GM12878 (cell line): ENCODE results near the gene NPM1. TPM values are rescaled to one million over a fixed set of nuclear protein-coding genes. Genes with fewer than 3 reads are reported as not detected.

Experiments used
- ATAC-seq: fragments of 200-7000 bp; cut with Tn5 transposase; 3 replicates; pipeline ENCODE4 v1.9.1; 2020; ENCODE audit warnings: mild to moderate bottlenecking, moderate library complexity
- BruUV-seq: library from RNA; stranded (reverse); fragments of 400-500 nt; replicated peaks from 2 replicates; lab custom pipeline; 2021; lab: Mats Ljungman, UMichigan
- CTCF ChIA-PET: fragments of 300-600 bp; sonication (Branson Sonifier 250); formaldehyde crosslinking; extraction: SDS; loops from one replicate; lab custom pipeline; 2021; ENCODE audit warnings: inconsistent platforms; lab: Yijun Ruan, JAX
- POLR2A ChIA-PET: fragments of 350-600 bp; formaldehyde crosslinking; extraction: SDS; loops from one replicate; lab custom pipeline; 2021; ENCODE audit warnings: inconsistent platforms; lab: Charles Lee
- RAD21 ChIA-PET: fragments of 300-600 bp; sonication (Branson Sonifier 250); formaldehyde crosslinking; loops from one replicate; lab custom pipeline; 2023; ENCODE audit warnings: antibody characterized with exemption; ENCODE audit not compliant: unreplicated experiment; lab: Charles Lee
- SMC1A ChIA-PET: fragments of 300-600 bp; sonication (Branson Sonifier 250); formaldehyde crosslinking; loops from one replicate; lab custom pipeline; 2023; ENCODE audit not compliant: unreplicated experiment, uncharacterized antibody; lab: Charles Lee
- DNase-seq: peaks from one replicate; pipeline ENCODE4 v3.0.0-alpha.2; 2011; ENCODE audit warnings: low read depth, low spot score
- FAIRE-seq: peaks from 3 replicates; lab custom pipeline; 2011; peaks lifted over from hg19 to GRCh38; lab: Jason Lieb, UNC
- H2AFZ ChIP-seq: 2 replicates; pipeline ENCODE4 v1.6.0; 2011; ENCODE audit warnings: low read depth, low read length, control low read depth; ENCODE audit not compliant: control insufficient read depth
- H3K27ac ChIP-seq: 2 replicates; pipeline ENCODE4 v1.5.1; 2011; ENCODE audit warnings: control low read depth; ENCODE audit not compliant: control insufficient read depth, insufficient read depth
- H3K27me3 ChIP-seq, 2 experiments: replicated peaks in 1 of 2; 2 replicates each; pipeline versions ENCODE4 v1.6.0 to v1.6.1; 2011; ENCODE audit warnings: low read length in 1 of 2; ENCODE audit not compliant: control insufficient read depth in 2 of 2, insufficient read depth in 2 of 2
- H3K36me3 ChIP-seq, 2 experiments: 2 replicates each; pipeline ENCODE4 v1.5.1; 2011; ENCODE audit warnings: low read length in 1 of 2; ENCODE audit not compliant: control insufficient read depth in 2 of 2, insufficient read depth in 2 of 2
- H3K4me1 ChIP-seq: 2 replicates; pipeline ENCODE4 v1.6.1; 2011; ENCODE audit warnings: mild to moderate bottlenecking, low read length, moderate library complexity, mixed read lengths; ENCODE audit not compliant: control insufficient read depth, insufficient read depth
- H3K4me2 ChIP-seq: 2 replicates; pipeline ENCODE4 v1.6.0; 2011; ENCODE audit warnings: control low read depth; ENCODE audit not compliant: control insufficient read depth, insufficient read depth
- H3K4me3 ChIP-seq: fragments of 200-600 bp; sonication (generic); 2 replicates; pipeline ENCODE4 v1.5.1; 2016
- H3K79me2 ChIP-seq: 2 replicates; pipeline ENCODE4 v1.6.0; 2011; ENCODE audit warnings: low read length; ENCODE audit not compliant: control insufficient read depth, insufficient read depth
- H3K9ac ChIP-seq: 2 replicates; pipeline ENCODE4 v1.8.0; 2011; ENCODE audit warnings: low read length, control low read depth, mixed read lengths; ENCODE audit not compliant: control insufficient read depth, insufficient read depth
- H3K9me3 ChIP-seq: replicated peaks from 3 replicates; pipeline ENCODE4 v1.5.1; 2011; ENCODE audit warnings: mild to moderate bottlenecking, low read length; ENCODE audit not compliant: control insufficient read depth, insufficient read depth
- H4K20me1 ChIP-seq: 2 replicates; pipeline ENCODE4 v1.6.0; 2011; ENCODE audit not compliant: control insufficient read depth, insufficient read depth
- BCLAF1 ChIP-seq: fragments of 450-650 bp; IDR thresholded peaks from 2 replicates; pipeline ENCODE4 v1.6.1; 2017; ENCODE audit warnings: antibody characterized with exemption, mild to moderate bottlenecking, moderate library complexity
- JUND ChIP-seq: IDR thresholded peaks from 2 replicates; pipeline ENCODE4 v1.6.1; 2012; ENCODE audit warnings: low read depth, mild to moderate bottlenecking, low read length, improper control_type of control experiment, moderate library complexity
- KDM1A ChIP-seq: fragments of 200-600 bp; sonication (generic); IDR thresholded peaks from 2 replicates; pipeline ENCODE4 v1.6.1; 2016; ENCODE audit warnings: borderline replicate concordance
- NFYB ChIP-seq: IDR thresholded peaks from 2 replicates; pipeline ENCODE4 v1.6.1; 2011; ENCODE audit warnings: low read depth, mild to moderate bottlenecking, low read length, improper control_type of control experiment, moderate library complexity; ENCODE audit not compliant: insufficient read depth
- REST ChIP-seq: IDR thresholded peaks from 2 replicates; pipeline ENCODE4 v1.6.1; 2012; ENCODE audit warnings: mild to moderate bottlenecking, low read depth, low read length
- TAF1 ChIP-seq: IDR thresholded peaks from 2 replicates; pipeline ENCODE4 v1.6.1; 2011; ENCODE audit warnings: mild to moderate bottlenecking, low read depth, low read length, borderline replicate concordance
- ZBTB11 ChIP-seq: fragments of 450-650 bp; formaldehyde crosslinking; IDR thresholded peaks from 2 replicates; pipeline ENCODE4 v1.5.0; 2022; ENCODE audit warnings: mild to moderate bottlenecking, missing genetic modification characterization
- WGBS: methylation state at CpG from one replicate; pipeline ENCODE4 v1.1.6; 2016; ENCODE audit warnings: low lambda C conversion rate; ENCODE audit not compliant: insufficient replicate concordance, insufficient coverage; ENCODE audit errors: missing lambda C conversion rate; 5-methylcytosine and 5-hydroxymethylcytosine counted together
- in situ Hi-C: fragments of 300-500 bp; cut with MboI; formaldehyde crosslinking; loops from 9 replicates; pipeline ENCODE4 v1.14.3; 2018; ENCODE audit warnings: mixed read lengths
- intact Hi-C: fragments of 100-400 bp; cut with micrococcal nuclease; formaldehyde crosslinking; loops from one replicate; pipeline ENCODE4 v1.14.2; 2022; ENCODE audit not compliant: unreplicated experiment
- polyA plus RNA-seq, 11 experiments: library from polyadenylated mRNA; depleted of rRNA in 4 of 11; unstranded in 6 of 11; stranded (reverse) in 5 of 11; fragments of >200 nt; fragmentation: Nextera tagmentation in 4 of 11; fragmentation: Illumina TruSeq in 1 of 11; extraction: Ambion mirVana in 4 of 11; extraction: Trizol in 1 of 11; gene quantifications; 1 replicate in 1 of 11; 2 replicates in 10 of 11; pipeline versions ENCODE4 v1.2.1 to v1.2.3, GENCODE V29; 2011 to 2016; ENCODE audit warnings: inconsistent platforms in 2 of 11, missing spikeins in 2 of 11, low read depth in 1 of 11
- total RNA-seq, 4 experiments: library from RNA; depleted of rRNA in 3 of 4; stranded (reverse); fragments of >200 nt in 3 of 4; fragmentation: Illumina TruSeq in 1 of 4; extraction: Trizol in 1 of 4; gene quantifications; 2 replicates each; pipeline versions ENCODE4 v1.2.1 to v1.2.3, GENCODE V29; 2013 to 2021
- TF ChIP-seq, protein P1 (sequence below): IDR thresholded peaks from 2 replicates; pipeline ENCODE4 v1.6.1; 2012; ENCODE audit warnings: low read depth, low read length, improper control_type of control experiment

The NPM1 gene
- total and polyA plus RNA-seq, 10 of the 15 experiments (the other 5 are each of a cell fraction or from before 2014, with no cell fraction given) = 1,843 to 5,466 (median 2,866) TPM

DNA sequence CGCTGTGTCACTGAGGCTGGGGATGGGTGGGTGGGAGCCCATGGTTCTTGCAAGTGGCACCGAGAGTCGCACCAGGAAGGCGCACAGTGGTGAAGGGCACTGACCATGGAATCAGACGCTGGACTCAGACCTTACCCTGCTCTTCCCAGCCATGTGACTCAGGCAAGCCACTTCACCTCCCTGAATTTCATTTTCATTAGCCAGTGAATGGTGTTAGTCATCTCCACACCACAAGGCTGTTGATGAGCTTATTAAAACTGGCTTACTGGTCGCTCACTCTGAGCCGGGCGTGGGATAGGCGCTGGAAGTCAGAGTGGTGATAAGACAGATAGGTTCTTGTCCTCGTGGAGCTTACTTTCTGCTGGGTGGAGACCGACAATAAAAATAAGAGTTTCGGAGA, 56.9 kb downstream of the NPM1 start (continued):
- TF ChIP-seq BCLAF1 = no peak
- TF ChIP-seq JUND = no peak

DNA sequence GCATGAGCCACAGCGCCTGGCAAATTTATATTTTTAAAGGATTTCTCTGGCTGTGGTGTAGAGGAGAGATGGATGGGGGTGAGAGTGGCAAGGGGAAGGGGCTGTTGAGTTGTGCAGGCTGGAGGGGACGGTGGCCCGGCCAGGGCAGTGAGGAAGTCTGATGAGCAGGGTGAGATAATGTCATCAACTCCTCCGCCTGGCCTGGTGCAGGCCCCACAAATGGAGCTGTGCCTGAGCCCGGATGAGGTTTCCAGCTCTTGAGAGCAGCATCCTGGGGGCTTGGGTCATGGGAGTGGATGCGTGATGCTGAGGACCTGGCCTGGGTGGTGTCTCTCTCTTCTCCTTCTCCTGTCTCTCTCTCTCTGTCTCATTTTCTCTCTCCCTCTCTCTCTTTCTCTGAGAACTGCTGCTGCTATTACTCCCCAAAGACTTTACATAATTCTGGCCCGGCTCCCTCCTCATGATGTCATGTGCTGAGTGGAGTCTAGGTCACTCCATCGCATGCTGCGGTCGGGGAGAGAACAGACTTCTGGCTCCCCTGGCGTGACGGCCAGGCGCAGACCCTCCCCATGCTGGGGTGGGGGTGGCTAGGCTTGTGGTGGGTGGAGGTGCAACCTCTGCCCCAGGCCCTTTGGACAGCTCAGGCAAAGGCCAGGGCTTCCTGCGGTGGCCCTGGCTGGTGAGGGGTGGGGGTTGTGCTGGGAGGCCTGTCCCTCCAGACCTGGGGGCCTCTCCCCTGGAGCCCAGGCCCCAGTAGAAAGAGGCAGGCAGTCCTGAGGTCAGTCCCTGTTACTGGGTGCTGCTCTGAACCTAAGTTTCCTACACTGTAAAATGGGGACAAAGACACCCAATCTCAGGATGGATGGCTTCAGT, 58.2 kb downstream of the NPM1 start:
- Histone ChIP-seq H2AFZ (no peak overlapping the region), H3K9me3 (no peaks in the 10 kb centered on the region), H3K27me3 (no peaks in the 10 kb centered on the region; a peak in 3 of 4 replicates), H3K4me1 (no peaks in the 10 kb centered on the region), H3K27ac (no peak overlapping the region), H4K20me1 (no peaks in the 10 kb centered on the region), H3K4me3 (no peak overlapping the region), H3K36me3 (no peaks in the 10 kb centered on the region), H3K79me2 (no peaks in the 10 kb centered on the region), H3K4me2 (no peak overlapping the region), H3K9ac (no peak overlapping the region)
- no TSS peak for BruUV-seq
- no peak for FAIRE-seq
- ChIA-PET CTCF (no interaction called here), SMC1A (no interaction called here), RAD21 (no interaction called here), POLR2A (no interaction called here)
- ATAC-seq = no peak
- 35% methylated on average over 14 of the region's 14 CpGs for WGBS
- in situ Hi-C loops (no loop called here), intact Hi-C loops (no loop called here)
- no peak for DNase-seq
- TF ChIP-seq TAF1 = no peak
- no peak for TF ChIP-seq KDM1A
- no peak for TF ChIP-seq REST
- TF ChIP-seq, protein P1, sequence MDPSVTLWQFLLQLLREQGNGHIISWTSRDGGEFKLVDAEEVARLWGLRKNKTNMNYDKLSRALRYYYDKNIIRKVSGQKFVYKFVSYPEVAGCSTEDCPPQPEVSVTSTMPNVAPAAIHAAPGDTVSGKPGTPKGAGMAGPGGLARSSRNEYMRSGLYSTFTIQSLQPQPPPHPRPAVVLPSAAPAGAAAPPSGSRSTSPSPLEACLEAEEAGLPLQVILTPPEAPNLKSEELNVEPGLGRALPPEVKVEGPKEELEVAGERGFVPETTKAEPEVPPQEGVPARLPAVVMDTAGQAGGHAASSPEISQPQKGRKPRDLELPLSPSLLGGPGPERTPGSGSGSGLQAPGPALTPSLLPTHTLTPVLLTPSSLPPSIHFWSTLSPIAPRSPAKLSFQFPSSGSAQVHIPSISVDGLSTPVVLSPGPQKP = no peak
- no peak for TF ChIP-seq NFYB
- no peak for TF ChIP-seq ZBTB11
